ENCODE data around the gene AUTS2.

Gene AUTS2

DNA sequence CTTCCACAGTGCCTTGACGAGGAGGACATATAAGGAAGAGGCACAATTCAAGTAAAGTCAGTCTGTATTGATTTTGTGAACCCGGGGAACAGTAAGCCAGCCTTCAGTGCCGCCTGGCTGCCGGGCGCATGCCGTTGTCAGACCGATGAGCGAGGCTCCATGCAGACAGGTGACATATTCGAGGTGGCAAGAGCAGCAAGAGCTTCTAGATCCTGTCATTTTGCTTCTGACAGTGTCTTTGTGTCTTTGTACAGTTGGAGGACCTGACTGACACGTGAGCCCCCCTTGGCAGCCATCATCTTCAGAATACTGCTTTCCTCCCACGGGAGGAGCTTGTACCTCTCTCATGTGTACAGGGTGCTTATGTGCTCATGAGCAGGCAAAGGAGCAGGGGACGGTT, 1146.2 kb downstream of the AUTS2 start:
- DNase-seq (ENCODE audit: low read depth): no peak

DNA sequence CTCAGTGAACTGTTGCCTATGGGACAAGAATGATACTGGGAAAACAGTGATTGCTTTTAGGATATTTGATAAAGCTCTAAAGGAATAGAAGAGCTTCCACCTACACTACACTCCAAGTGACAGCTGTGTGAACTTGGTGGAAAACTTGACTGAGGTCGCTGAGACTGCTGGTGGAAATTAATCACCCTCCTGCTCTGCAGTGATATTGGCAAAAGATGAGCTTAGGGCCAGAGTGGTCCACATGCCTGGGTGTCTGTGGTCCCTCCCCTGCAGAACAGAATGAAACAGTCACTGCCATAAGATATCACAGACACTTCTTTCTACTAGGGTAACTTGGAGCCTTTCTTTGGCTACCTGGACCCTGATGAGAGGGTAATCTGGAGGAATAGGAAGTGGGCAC, 1151.6 kb downstream of the AUTS2 start:
- no peak for DNase-seq (ENCODE audit: low read depth)

DNA sequence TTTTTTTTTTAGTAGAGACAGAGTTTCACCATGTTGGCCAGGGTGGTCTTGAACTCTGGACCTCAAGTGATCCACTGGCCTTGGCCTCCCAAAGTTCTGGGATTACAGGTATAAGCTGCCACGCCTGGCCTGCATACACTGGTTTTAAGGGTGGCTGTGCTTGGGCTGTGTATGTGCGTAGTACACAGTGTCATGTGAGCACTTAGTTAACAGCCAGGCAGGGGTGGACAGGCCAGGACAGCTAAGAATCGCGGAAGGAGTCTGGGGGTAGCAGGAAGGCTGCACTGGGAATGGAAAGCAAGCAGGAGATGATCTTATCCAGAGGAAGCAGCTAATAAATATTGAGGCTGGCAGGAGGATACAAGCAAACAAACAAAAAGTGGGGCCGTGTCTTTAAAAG, 1153.6 kb downstream of the AUTS2 start:
- no peak for DNase-seq (ENCODE audit: low read depth)

DNA sequence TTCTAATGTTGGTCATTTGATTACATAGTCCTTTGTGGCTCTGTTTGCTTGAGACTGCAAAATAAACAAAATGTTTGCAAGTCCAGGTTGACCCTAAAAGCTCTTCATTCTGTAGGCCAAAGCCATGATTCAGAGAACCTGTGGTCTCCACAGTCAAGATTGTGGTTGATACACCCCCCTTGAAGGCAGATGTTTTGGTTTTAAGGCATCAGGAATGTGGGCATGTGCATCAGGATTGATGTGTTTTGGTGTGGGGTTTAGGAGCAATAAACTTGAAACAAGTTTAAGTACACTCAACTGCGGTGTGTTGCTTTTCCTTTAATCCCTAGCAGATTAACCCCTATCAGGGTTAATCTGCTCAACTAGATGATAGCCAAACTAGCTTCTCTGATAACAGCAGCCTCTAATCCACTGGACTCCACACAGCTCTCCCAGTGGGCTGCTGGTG, 1154.5 kb downstream of the AUTS2 start:
- no peak for DNase-seq (ENCODE audit: low read depth)

DNA sequence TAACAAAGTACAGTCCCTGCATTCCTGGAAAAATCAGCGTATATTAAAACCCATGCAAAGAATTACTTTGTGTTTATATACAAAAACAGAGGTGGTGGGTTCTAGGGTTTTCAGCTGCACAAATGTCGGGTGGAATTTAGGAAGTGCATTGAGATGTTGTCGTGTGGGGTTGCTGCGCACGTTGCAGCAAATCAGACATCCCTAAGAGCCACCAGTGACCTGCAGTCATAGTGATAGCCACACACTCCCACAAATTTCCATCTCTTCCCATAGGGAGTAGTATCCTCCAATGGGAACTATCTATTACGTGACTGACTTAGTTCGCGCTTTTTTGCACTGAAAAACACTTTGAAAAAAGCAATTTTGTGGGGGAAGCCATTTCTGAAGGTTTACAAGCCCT, 1158.5 kb downstream of the AUTS2 start:
- DNase-seq (ENCODE audit: low read depth): no peak

DNA sequence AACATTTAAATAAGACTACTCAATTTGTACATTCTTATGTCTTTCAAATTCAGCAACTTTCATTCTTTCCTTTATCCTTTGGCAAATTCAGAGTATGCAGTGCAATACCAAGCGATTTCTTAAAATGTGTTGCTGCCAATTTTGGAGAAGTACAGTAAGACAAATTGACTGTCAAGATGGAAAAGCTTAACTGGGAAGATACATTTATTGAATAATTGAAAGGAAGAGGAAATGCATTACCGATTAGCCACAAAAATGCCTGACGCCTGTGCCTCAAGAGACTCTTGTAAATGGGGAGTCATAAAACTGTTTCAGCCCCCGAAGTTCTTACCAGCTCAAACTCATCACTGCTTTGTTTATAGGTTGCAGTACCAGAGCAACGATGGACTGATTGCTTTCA, 1160.4 kb downstream of the AUTS2 start:
- no peak for DNase-seq (ENCODE audit: low read depth)

DNA sequence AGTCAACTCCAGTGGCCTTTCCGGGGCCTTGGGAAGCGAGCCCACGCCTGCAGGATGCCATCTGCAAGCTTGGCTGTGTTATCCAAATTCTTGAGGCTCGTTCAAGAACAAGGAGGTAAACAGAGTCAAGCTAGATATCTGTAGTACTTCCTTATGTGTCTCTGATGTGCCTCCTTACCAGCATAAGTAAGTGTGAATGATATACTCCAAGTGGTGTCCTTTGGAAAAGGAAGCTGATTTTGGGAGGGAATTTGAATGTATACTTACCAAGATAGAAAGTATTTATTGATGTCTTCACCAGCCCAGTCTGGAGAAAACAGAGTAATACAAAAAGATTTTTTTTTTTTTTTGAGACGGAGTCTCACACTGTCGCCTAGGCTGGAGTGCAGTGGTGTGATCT, 1161.4 kb downstream of the AUTS2 start:
- DNase-seq (ENCODE audit: low read depth): no peak

DNA sequence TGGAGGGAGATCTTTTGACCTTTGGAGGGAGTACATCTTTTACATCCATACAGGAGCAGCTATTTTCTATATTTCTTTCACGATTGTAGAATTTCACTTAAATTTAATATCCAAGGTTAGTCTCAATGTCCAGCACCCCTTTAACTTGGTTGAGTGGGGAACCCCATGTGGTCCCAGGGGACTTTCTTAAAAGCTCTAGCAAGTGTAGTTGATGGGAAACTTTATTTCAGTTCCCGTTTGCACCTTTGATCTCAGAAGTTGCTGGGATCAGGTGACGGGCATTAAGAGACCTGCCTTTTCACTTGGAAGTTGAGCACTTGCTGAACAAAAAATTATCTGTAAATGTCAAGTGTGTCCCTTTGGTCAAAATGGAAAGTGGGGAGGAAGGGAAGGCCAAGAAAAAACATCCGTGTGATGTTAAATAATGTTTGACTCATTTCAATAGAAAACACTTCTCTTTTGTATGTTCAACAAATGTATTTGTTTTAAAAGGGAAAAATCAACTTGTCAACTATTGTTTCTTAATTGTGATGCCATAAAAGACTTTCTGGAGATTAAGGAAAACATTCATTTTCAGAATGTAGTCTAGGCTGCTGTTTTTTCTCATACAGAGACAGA, 1163.5 kb downstream of the AUTS2 start:
- DNase-seq (ENCODE audit: low read depth): no peak

DNA sequence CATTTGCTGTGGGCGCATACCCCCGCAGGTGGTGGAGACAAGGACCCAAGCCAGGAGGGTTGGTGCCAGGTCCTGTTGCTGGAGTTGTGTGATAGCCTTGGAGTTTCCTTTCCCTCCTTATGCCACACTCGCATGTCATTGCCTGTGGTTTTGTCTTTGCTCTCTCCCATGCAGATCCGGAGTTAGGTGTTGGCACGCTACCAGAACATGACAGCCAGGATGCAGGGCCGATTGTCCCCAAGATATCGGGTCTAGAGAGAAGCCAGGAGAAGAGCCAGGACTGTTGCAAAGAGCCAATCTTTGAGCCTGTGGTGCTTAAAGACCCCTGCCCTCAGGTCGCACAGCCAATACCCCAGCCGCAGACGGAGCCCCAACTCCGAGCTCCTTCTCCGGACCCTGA, 1164.4 kb downstream of the AUTS2 start:
- no peak for DNase-seq (ENCODE audit: low read depth)

DNA sequence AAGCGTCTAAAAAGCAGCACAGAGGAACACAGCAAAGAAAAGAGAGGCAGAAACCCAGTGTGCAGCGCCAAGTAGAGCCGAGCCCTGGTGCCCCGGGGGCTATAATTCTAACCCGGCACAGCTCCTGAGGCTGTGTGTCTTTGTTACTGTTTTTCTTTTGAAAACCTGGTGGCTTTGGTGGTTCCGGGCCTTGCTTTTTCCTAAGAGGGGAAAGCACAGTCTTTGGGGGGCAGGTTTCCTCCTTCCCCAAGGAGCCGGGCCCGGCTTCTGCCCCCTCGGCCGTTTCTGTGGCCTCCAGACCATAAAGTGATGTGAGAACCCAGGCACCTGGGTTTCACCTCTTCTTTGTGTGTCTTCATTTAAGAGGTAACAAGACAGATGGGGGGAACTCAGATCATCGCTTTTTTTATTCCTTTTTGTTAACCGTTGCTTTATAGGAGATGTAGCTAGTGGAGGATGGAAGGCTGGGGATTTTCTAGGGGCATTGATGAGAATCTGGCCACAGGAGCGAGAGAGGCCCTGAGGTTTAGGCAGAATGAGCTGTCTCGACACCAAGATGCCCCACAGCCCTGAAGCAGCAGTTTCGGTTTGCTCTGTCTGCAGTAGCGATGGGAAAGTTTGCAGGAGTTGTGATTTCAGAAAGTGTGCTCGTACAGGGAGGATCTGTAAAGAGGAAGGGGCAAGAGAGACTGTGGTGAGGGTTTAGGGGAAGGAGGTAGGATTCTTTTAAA, 1165.9 kb downstream of the AUTS2 start:
- DNase-seq (ENCODE audit: low read depth): no peak

DNA sequence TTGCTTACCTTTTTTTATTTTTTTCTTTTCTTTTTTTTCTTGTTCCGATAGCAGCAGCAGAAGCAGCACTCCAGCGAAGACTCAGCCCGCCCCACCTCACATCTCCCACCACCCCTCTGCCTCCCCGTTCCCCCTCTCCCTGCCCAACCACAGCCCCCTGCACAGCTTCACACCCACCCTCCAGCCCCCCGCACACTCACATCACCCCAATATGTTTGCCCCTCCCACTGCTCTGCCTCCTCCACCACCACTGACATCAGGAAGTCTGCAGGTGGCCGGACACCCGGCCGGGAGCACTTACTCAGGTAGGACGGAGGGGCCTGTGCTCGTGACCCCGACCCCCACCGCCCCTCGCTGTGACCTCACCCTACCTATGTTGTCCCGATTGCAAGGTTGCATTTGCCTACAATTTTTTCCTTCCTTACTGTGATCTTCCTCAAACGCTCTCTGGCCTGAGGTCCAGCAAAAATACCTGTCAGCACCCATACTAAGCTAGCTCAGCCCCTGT, 1166.5 kb downstream of the AUTS2 start:
- DNase-seq (ENCODE audit: low read depth): no peak

DNA sequence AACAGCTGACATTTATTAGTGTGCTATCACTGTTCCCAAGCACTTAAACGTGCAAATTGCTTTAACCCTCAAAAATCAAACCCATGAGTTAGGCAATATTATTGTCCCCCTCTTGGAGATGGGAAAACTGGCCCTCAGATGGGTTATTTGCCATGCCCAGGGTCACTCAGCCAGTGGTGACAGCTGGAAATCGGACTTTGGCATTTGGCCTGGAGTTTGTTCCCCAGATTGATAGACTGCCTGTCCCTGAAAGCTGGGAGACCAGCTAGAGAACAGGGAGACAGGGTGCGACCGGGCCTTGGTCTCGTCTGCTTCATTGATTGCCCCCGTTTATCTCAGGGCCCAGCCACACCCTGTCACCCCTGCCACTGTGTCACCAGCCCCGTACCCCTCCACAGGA, 1167.4 kb downstream of the AUTS2 start:
- DNase-seq (ENCODE audit: low read depth): no peak

DNA sequence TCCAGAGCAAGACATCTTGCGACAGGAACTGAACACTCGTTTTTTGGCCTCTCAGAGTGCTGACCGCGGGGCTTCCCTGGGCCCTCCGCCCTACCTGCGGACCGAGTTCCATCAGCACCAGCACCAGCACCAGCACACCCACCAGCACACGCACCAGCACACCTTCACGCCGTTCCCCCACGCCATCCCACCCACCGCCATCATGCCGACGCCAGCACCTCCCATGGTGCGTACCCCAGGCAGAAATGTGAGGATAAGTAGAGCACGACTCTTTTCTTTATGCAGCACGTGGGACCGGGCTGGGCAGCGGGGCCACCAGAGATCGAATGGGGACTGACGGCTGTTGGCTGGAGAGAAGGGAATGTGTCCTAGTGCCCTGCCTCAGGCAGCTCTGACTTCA, 1167.8 kb downstream of the AUTS2 start:
- no peak for DNase-seq (ENCODE audit: low read depth)

DNA sequence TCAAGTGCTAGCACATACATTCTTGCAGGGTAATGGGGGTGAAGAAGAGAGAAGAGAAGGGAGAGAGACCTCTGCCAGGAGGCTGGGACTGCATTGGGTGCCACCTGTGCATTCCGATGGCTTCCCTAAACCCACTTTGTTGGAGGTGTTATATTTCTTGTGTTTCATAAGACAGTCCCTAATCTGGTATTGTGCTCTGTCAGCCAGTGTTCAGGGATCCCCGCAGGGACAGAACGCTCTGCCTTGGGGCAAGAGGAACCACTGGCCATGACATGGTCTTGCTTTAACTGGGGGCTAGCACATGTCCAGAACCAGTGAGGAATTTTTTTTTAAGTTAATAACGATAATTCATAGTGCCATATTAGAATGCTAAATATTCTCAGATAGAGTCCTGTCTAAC, 1168.4 kb downstream of the AUTS2 start:
- no peak for DNase-seq (ENCODE audit: low read depth)

DNA sequence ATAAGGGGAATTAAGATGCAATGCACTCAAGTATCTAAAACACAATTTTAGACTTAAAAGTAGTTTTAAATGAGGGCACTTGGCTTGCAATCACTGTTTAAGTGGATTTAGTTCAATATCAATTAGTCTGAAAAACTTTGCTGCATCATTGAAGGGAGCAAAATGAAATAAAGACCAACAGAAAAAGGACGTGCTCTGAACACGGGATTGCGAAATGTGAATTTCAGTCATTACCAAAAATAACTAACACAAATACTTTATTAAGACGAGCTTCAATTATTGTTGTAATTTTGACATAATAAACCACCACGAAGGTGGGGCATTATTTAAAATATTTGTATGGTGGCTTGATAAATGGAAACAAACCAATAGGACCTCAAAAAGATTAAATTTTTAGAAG, 1171.9 kb downstream of the AUTS2 start:
- DNase-seq (ENCODE audit: low read depth): no peak

DNA sequence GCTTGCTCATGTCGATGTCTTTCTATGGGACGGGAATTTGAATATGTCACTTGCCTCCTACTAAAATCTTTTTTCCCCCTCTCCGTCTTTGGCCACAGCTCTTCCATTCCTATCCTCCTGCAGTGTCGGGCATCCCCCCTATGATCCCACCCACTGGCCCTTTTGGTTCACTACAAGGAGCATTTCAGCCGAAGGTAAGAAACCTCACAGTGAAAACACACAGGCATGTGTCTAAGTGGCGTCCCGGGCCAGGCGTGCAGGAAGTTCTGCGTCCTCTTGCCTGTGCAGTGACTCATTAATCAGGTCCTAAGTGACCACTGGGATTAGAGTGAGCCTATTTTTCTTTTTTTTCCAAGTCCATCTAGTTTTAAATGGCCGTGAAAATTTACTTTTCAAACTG, 1173.2 kb downstream of the AUTS2 start:
- DNase-seq (ENCODE audit: low read depth): no peak

DNA sequence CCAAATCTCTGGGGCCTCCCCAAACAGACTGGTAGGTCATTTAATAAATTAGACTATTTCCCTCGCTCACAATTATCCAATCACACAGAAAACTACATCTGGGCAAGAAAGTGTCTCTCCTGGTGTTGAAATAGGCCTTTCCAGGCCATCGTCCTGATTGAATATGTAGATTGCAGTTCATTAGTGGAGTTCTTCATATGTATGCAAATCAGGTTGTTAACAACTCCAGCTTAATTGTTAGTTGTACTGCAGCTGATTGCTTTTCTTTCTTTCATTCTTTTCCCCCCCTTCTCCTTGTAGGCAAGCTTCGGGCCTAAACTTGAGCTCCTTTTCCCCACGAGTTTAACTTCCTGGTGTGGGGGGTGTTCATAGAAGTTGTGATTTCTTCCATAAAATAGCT, 1174.6 kb downstream of the AUTS2 start:
- no peak for DNase-seq (ENCODE audit: low read depth)

DNA sequence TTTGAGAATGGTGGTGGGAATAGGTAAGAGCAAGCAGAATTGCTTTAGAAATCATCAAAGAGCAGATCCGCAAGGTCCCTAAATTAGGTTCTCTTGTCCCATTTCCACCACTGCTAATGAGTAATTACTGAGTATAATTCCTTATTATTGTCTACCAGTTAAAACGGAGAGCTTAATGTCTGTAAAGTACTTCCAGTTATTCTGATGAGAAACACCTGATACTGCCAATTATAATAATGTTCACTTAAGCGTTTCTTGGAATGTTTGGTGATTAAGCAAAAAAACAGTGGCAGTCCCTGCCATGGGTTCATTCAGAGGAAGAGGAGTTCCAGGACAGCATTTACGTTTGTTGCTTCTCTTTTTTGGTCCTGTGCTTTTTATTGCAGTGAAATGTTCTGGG, 1175.1 kb downstream of the AUTS2 start:
- DNase-seq (ENCODE audit: low read depth): no peak

DNA sequence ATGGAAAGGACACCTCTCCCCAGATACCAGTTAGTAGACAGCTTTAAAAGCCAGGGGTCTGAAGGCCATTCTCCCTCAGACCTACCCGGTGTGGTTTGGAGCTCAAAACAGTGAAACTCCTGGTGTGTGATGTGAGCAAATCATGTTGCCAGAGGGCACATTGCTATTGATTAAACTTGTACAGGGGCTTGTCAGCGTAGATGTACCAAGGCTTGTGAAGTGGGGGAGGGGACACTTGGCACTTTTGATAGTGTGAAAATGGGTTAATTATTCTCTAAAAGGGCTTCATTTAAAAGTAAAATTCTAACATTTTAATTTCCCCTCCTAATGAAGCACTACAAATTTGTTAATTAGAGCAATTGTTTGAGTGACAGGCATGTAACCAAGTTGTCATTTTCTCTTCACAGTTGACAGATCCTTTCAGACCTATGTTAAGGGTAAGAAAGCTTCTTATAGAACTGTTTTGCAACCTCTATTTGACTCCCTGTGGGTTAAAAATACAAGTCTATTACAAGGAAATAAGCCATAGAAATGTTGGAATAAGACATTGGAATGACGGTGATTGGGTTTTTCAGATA, 1176.8 kb downstream of the AUTS2 start:
- DNase-seq (ENCODE audit: low read depth): no peak

DNA sequence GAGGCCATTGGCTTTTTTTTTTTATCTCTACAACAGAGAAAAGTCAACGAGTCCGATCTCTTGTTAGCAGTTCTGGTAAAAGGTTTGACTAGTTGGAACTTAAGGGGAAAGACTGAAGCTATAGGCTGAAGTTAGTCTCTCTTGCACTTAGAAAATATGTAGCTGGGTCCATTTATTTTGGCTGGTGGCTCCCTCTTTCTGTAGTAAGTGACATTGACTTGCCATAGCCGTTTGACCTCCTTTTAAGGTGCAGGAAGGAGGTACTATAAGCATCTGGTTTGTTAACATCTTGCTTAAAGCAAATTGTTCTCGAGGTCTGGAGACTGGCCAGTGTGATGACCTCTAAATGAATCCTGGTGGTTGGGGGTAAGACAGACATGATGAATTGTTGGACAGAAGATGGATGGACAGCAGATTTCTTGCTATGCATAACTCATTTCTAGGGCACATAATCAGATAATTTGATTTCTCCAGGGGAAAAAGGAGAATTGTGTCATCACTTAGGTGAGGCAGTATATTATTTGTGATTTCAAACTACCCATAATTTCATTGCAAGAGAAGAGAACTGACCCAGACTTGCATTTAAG, 1177.4 kb downstream of the AUTS2 start:
- DNase-seq (ENCODE audit: low read depth): no peak

DNA sequence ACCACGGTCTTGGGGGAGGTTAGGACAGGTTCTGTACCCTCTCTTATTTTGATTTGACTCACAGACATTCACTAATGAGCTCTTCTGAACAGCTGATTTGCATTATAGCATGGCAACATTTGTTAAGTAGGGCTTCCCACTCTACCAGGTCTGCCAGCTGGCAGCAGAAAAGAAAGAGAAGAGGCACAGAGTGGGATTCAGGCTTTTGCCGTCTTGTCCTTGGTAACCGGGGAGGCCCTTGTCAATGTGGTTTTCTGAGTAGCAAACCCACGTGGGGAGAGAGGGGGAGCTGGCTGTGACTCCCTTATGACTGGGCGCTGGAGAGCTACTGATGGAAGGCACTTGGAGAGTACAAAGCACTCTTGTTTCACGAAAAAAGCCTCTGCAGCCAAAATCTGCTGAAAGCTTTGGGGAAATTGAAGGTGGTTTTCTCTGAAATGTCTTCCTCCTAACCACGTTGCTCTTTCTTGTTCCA, 1178.4 kb downstream of the AUTS2 start:
- no peak for DNase-seq (ENCODE audit: low read depth)

DNA sequence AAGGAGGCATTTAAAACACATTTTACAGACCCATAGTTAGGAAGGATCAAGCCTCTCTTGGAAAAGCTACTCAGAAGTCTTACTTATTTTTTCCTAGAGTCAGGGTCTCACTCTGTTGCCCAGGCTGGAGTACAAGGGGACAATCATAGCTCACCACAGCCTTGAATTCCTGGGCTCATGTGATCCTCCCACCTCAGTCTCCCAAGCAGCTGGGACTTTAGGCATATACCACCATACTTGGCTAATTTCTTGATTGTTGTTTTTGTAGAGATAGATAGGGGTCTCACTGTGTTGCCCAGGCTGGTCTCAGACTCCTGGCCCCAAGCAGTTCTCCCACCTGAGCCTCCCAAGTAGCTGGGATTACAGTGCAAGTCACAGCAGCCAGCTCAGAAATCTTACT, 1179.0 kb downstream of the AUTS2 start:
- no peak for DNase-seq (ENCODE audit: low read depth)

DNA sequence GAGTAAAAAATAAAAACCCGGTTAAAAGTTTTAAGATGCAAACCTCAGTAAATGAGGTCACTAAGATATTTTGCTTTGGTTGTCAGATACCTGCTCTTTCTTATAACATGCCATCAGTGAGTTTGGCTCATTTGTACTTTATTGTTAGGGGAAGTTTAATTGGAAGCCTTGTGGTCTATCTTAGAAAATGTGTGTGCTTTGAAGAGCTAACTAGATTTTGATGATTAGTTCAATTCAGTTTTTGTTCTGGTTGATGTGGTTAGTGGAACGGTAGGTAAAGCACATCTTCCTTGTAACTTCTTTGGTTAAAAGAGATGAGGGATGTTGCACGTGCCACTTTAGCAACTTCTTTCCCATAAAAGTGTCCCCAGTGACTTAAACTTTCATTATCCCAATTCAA, 1180.3 kb downstream of the AUTS2 start:
- DNase-seq (ENCODE audit: low read depth): no peak

Data from stimulated activated CD8-positive, alpha-beta memory T cell treated with anti-CD3 and anti-CD28 coated beads, Interleukin-4, amount 100 ng/mL, for 24 hours (primary cell).